GM23338 (cell line): Measurements from ENCODE around the gene CMIP. TPM values are rescaled to one million over a fixed set of nuclear protein-coding genes. Genes with fewer than 3 reads are reported as not detected.
A peak's percentile ranks its signal among the peaks of the same experiment; 100 is the strongest.

Source experiments
- ATAC-seq: fragments of 200-7000 bp; cut with Tn5 transposase; 3 replicates; pipeline ENCODE4 v1.9.1; 2020
- DNase-seq: peaks from one replicate; pipeline ENCODE4 v3.0.0-alpha.2; 2015; ENCODE audit warnings: low spot score
- H2AFZ ChIP-seq: fragments of 200-600 bp; sonication (generic); 2 replicates; pipeline ENCODE4 v1.8.0; 2016; ENCODE audit warnings: antibody characterized with exemption, mild to moderate bottlenecking, moderate library complexity
- H3F3A ChIP-seq: fragments of 200-600 bp; sonication (generic); replicated peaks from 2 replicates; pipeline ENCODE4 v1.8.0; 2017; ENCODE audit warnings: antibody characterized with exemption, mixed run types, low read depth
- H3K27ac ChIP-seq: fragments of 200-600 bp; sonication (generic); 2 replicates; pipeline ENCODE4 v1.6.1; 2016; ENCODE audit warnings: low read depth
- H3K27me3 ChIP-seq: fragments of 200-600 bp; sonication (generic); 2 replicates; pipeline ENCODE4 v1.8.0; 2016; ENCODE audit warnings: mild to moderate bottlenecking, mixed run types, moderate library complexity; ENCODE audit not compliant: insufficient read depth
- H3K36me3 ChIP-seq: fragments of 200-600 bp; sonication (generic); 2 replicates; pipeline ENCODE4 v1.8.0; 2016; ENCODE audit warnings: mild to moderate bottlenecking; ENCODE audit not compliant: insufficient read depth
- H3K4me1 ChIP-seq: fragments of 200-600 bp; sonication (generic); 2 replicates; pipeline ENCODE4 v1.8.0; 2016; ENCODE audit warnings: mild to moderate bottlenecking, moderate library complexity; ENCODE audit not compliant: insufficient read depth
- H3K4me2 ChIP-seq: fragments of 200-600 bp; sonication (generic); 2 replicates; pipeline ENCODE4 v1.7.1; 2017; ENCODE audit warnings: mixed run types
- H3K4me3 ChIP-seq: fragments of 200-600 bp; sonication (generic); 2 replicates; pipeline ENCODE4 v1.6.1; 2016; ENCODE audit warnings: mixed run types
- H3K79me2 ChIP-seq: fragments of 200-600 bp; sonication (generic); replicated peaks from 2 replicates; pipeline ENCODE4 v1.8.0; 2017; ENCODE audit warnings: mild to moderate bottlenecking; ENCODE audit not compliant: insufficient read depth
- H3K9me2 ChIP-seq: fragments of 200-600 bp; sonication (generic); 2 replicates; pipeline ENCODE4 v1.8.0; 2017; ENCODE audit not compliant: insufficient read depth
- H4K20me1 ChIP-seq: fragments of 200-600 bp; sonication (generic); replicated peaks from 2 replicates; pipeline ENCODE4 v1.8.0; 2017; ENCODE audit warnings: mild to moderate bottlenecking; ENCODE audit not compliant: insufficient read depth
- H3K27ac Mint-ChIP-seq: 2 replicates; pipeline ENCODE4 v1.8.0; 2020; ENCODE audit warnings: inconsistent platforms, mild to moderate bottlenecking, moderate library complexity, mixed read lengths
- H3K27me3 Mint-ChIP-seq: 3 replicates; pipeline ENCODE4 v1.8.0; 2022; ENCODE audit warnings: low read depth, mild to moderate bottlenecking, moderate library complexity, mixed read lengths, inconsistent platforms; ENCODE audit not compliant: insufficient read depth, poor library complexity
- H3K36me3 Mint-ChIP-seq: 3 replicates; pipeline ENCODE4 v1.8.0; 2021; ENCODE audit warnings: low read depth, mild to moderate bottlenecking, inconsistent platforms, moderate library complexity, mixed read lengths
- H3K4me1 Mint-ChIP-seq: 3 replicates; pipeline ENCODE4 v1.8.0; 2020; ENCODE audit warnings: mild to moderate bottlenecking, inconsistent platforms, mixed read lengths
- H3K4me3 Mint-ChIP-seq: 3 replicates; pipeline ENCODE4 v1.8.0; 2021; ENCODE audit warnings: moderate library complexity, mild to moderate bottlenecking, inconsistent platforms, mixed read lengths
- H3K9me3 Mint-ChIP-seq: 3 replicates; pipeline ENCODE4 v1.8.0; 2020; ENCODE audit warnings: moderate library complexity, mild to moderate bottlenecking, inconsistent platforms, mixed read lengths
- CREB1 ChIP-seq: fragments of 250-450 bp; sonication (Bioruptor Pico); IDR thresholded peaks from 2 replicates; pipeline ENCODE4 v1.5.0; 2020; ENCODE audit warnings: low read depth, mild to moderate bottlenecking, moderate library complexity
- EZH2 ChIP-seq: fragments of 200-600 bp; sonication (generic); IDR thresholded peaks from one replicate; pipeline ENCODE4 v1.8.0; 2017; ENCODE audit warnings: antibody characterized with exemption, mild to moderate bottlenecking, low read depth; ENCODE audit not compliant: unreplicated experiment
- EZH2phosphoT487 ChIP-seq: fragments of 200-600 bp; sonication (generic); IDR thresholded peaks from one replicate; pipeline ENCODE4 v1.8.1; 2018; ENCODE audit warnings: antibody characterized with exemption; ENCODE audit not compliant: unreplicated experiment
- JUNB ChIP-seq: IDR thresholded peaks from one replicate; pipeline ENCODE4 v1.6.1; 2016; ENCODE audit warnings: antibody characterized with exemption; ENCODE audit not compliant: unreplicated experiment
- NANOG ChIP-seq: IDR thresholded peaks from 2 replicates; pipeline ENCODE4 v1.6.1; 2016; ENCODE audit warnings: antibody characterized with exemption, borderline replicate concordance
- POLR2AphosphoS5 ChIP-seq: IDR thresholded peaks from 2 replicates; pipeline ENCODE4 v1.6.1; 2016; ENCODE audit warnings: antibody characterized with exemption, low read depth
- STAT1 ChIP-seq: IDR thresholded peaks from one replicate; pipeline ENCODE4 v1.6.1; 2016; ENCODE audit warnings: antibody characterized with exemption; ENCODE audit not compliant: unreplicated experiment
- ZNF114 ChIP-seq: fragments of 250-450 bp; sonication (Bioruptor Pico); IDR thresholded peaks from 2 replicates; pipeline ENCODE4 v1.5.0; 2020; ENCODE audit warnings: mild to moderate bottlenecking, moderate library complexity
- ZNF331 ChIP-seq: fragments of 250-450 bp; sonication (Bioruptor Pico); IDR thresholded peaks from 2 replicates; pipeline ENCODE4 v1.5.0; 2020; ENCODE audit warnings: low read depth, mild to moderate bottlenecking, moderate library complexity
- polyA plus RNA-seq: library from polyadenylated mRNA; unstranded; fragments of >200 nt; fragmentation: Nextera tagmentation; extraction: Ambion mirVana; gene quantifications from 2 replicates; pipeline ENCODE4 v1.2.1, GENCODE V29; 2016
- total RNA-seq: library from RNA; depleted of rRNA; stranded (reverse); fragments of >200 nt; shearing (Covaris generic); gene quantifications from 2 replicates; pipeline ENCODE4 v1.2.3, GENCODE V29; 2014
- TF ChIP-seq, protein P1 (sequence below), 2 experiments: fragments of 200-600 bp in 1 of 2; sonication (generic) in 1 of 2; conservative IDR thresholded peaks; 2 replicates each; pipeline versions ENCODE4 v1.5.1 to v1.6.1; 2016 to 2017; ENCODE audit warnings: antibody characterized with exemption in 2 of 2, low read depth in 2 of 2, mild to moderate bottlenecking in 2 of 2, moderate library complexity in 1 of 2
- TF ChIP-seq, protein P2 (sequence below): IDR thresholded peaks from one replicate; pipeline ENCODE4 v1.6.1; 2018; ENCODE audit warnings: antibody characterized with exemption; ENCODE audit not compliant: unreplicated experiment
- TF ChIP-seq, protein P3 (sequence below): fragments of 250-450 bp; sonication (Bioruptor Pico); IDR thresholded peaks from 2 replicates; pipeline ENCODE4 v1.5.0; 2020; ENCODE audit warnings: mild to moderate bottlenecking, moderate library complexity
- TF ChIP-seq, protein P4 (sequence below): IDR thresholded peaks from 2 replicates; pipeline ENCODE4 v1.6.1; 2016; ENCODE audit warnings: antibody characterized with exemption

The CMIP gene
- total and polyA plus RNA-seq, 2 experiments from 2014 or later = 9.5 to 62.3 TPM

DNA sequence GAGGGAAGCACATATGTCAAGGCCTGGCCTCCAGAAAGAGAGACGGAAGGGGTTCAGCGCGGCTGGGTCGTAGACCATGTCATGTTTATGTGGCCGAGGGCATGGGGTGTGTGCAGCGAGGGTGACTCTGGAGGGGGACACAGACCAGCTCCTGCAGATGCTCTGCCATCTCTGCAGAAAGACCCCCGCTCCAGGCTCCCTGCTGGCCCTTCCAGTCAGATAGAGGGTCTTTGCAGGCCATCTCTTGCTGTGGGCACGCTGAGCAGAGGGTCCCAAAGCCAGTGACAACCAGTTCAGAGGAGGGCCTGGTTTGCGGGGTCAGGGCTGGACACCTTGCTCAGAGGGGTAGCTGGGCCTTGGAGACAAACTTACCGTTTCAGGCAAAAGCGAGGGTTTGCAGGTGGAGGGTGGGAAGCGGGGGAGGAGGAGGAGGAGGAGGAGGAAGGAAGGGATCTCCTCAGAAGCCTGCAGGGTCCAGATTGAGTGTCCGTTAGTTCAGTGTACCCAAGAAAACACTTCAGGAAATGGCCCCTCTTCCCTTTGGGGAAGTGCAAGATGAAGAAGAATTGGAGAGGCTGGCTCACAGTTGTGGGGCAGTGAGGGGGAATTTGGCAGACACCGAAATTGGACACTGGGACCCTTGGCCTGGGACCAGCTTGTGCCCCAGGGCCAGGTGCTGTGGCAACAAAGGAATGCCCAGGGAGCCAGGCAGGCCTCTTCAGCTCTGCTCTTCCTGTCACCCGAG, 102.8 kb downstream of the CMIP start:
- Mint-ChIP-seq H3K27me3 (peaks cover 7% of the 10 kb centered on the region), H3K4me1 (peaks cover 41% of the 10 kb centered on the region), H3K27ac (peak overlapping the region; percentile 17), H3K9me3 (no peaks in the 10 kb centered on the region), H3K36me3 (no peaks in the 10 kb centered on the region; the same call in 2 of the 3 replicates), H3K4me3 (no peak overlapping the region)
- Histone ChIP-seq H3K4me2 (no peak overlapping the region), H3K4me1 (peaks cover 9% of the 10 kb centered on the region), H3K79me2 (peaks cover 93% of the 10 kb centered on the region), H3K9me2 (no peaks in the 10 kb centered on the region), H2AFZ (no peak overlapping the region), H3K36me3 (no peaks in the 10 kb centered on the region), H3K27me3 (no peaks in the 10 kb centered on the region), H3F3A (0 out of 2 replicates have a peak, but pooled peaks cover 3% of the 10 kb centered on the region), H3K4me3 (no peak overlapping the region), H4K20me1 (peaks cover 60% of the 10 kb centered on the region), H3K27ac (no peak overlapping the region)
- ATAC-seq = no peak
- no peak for TF ChIP-seq NANOG
- TF ChIP-seq, protein P1, sequence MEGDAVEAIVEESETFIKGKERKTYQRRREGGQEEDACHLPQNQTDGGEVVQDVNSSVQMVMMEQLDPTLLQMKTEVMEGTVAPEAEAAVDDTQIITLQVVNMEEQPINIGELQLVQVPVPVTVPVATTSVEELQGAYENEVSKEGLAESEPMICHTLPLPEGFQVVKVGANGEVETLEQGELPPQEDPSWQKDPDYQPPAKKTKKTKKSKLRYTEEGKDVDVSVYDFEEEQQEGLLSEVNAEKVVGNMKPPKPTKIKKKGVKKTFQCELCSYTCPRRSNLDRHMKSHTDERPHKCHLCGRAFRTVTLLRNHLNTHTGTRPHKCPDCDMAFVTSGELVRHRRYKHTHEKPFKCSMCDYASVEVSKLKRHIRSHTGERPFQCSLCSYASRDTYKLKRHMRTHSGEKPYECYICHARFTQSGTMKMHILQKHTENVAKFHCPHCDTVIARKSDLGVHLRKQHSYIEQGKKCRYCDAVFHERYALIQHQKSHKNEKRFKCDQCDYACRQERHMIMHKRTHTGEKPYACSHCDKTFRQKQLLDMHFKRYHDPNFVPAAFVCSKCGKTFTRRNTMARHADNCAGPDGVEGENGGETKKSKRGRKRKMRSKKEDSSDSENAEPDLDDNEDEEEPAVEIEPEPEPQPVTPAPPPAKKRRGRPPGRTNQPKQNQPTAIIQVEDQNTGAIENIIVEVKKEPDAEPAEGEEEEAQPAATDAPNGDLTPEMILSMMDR (conservative IDR thresholded peaks at IDR 0.05; ENCODE audit: low read depth in 2 of 2) = no peak
- TF ChIP-seq, protein P2, sequence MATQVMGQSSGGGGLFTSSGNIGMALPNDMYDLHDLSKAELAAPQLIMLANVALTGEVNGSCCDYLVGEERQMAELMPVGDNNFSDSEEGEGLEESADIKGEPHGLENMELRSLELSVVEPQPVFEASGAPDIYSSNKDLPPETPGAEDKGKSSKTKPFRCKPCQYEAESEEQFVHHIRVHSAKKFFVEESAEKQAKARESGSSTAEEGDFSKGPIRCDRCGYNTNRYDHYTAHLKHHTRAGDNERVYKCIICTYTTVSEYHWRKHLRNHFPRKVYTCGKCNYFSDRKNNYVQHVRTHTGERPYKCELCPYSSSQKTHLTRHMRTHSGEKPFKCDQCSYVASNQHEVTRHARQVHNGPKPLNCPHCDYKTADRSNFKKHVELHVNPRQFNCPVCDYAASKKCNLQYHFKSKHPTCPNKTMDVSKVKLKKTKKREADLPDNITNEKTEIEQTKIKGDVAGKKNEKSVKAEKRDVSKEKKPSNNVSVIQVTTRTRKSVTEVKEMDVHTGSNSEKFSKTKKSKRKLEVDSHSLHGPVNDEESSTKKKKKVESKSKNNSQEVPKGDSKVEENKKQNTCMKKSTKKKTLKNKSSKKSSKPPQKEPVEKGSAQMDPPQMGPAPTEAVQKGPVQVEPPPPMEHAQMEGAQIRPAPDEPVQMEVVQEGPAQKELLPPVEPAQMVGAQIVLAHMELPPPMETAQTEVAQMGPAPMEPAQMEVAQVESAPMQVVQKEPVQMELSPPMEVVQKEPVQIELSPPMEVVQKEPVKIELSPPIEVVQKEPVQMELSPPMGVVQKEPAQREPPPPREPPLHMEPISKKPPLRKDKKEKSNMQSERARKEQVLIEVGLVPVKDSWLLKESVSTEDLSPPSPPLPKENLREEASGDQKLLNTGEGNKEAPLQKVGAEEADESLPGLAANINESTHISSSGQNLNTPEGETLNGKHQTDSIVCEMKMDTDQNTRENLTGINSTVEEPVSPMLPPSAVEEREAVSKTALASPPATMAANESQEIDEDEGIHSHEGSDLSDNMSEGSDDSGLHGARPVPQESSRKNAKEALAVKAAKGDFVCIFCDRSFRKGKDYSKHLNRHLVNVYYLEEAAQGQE = no peak
- TF ChIP-seq, protein P3, sequence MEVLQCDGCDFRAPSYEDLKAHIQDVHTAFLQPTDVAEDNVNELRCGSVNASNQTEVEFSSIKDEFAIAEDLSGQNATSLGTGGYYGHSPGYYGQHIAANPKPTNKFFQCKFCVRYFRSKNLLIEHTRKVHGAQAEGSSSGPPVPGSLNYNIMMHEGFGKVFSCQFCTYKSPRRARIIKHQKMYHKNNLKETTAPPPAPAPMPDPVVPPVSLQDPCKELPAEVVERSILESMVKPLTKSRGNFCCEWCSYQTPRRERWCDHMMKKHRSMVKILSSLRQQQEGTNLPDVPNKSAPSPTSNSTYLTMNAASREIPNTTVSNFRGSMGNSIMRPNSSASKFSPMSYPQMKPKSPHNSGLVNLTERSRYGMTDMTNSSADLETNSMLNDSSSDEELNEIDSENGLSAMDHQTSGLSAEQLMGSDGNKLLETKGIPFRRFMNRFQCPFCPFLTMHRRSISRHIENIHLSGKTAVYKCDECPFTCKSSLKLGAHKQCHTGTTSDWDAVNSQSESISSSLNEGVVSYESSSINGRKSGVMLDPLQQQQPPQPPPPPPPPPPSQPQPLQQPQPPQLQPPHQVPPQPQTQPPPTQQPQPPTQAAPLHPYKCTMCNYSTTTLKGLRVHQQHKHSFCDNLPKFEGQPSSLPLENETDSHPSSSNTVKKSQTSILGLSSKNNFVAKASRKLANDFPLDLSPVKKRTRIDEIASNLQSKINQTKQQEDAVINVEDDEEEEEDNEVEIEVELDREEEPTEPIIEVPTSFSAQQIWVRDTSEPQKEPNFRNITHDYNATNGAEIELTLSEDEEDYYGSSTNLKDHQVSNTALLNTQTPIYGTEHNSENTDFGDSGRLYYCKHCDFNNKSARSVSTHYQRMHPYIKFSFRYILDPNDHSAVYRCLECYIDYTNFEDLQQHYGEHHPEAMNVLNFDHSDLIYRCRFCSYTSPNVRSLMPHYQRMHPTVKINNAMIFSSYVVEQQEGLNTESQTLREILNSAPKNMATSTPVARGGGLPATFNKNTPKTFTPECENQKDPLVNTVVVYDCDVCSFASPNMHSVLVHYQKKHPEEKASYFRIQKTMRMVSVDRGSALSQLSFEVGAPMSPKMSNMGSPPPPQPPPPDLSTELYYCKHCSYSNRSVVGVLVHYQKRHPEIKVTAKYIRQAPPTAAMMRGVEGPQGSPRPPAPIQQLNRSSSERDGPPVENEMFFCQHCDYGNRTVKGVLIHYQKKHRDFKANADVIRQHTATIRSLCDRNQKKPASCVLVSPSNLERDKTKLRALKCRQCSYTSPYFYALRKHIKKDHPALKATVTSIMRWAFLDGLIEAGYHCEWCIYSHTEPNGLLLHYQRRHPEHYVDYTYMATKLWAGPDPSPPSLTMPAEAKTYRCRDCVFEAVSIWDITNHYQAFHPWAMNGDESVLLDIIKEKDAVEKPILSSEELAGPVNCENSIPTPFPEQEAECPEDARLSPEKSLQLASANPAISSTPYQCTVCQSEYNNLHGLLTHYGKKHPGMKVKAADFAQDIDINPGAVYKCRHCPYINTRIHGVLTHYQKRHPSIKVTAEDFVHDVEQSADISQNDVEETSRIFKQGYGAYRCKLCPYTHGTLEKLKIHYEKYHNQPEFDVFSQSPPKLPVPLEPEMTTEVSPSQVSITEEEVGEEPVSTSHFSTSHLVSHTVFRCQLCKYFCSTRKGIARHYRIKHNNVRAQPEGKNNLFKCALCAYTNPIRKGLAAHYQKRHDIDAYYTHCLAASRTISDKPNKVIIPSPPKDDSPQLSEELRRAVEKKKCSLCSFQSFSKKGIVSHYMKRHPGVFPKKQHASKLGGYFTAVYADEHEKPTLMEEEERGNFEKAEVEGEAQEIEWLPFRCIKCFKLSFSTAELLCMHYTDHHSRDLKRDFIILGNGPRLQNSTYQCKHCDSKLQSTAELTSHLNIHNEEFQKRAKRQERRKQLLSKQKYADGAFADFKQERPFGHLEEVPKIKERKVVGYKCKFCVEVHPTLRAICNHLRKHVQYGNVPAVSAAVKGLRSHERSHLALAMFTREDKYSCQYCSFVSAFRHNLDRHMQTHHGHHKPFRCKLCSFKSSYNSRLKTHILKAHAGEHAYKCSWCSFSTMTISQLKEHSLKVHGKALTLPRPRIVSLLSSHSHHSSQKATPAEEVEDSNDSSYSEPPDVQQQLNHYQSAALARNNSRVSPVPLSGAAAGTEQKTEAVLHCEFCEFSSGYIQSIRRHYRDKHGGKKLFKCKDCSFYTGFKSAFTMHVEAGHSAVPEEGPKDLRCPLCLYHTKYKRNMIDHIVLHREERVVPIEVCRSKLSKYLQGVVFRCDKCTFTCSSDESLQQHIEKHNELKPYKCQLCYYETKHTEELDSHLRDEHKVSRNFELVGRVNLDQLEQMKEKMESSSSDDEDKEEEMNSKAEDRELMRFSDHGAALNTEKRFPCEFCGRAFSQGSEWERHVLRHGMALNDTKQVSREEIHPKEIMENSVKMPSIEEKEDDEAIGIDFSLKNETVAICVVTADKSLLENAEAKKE (CRISPR knock-in tag) = no peak
- TF ChIP-seq JUNB = no peak
- no peak for TF ChIP-seq ZNF331 (CRISPR knock-in tag)
- TF ChIP-seq CREB1 = no peak
- no peak for TF ChIP-seq STAT1
- TF ChIP-seq POLR2AphosphoS5 = no peak
- TF ChIP-seq, protein P4, sequence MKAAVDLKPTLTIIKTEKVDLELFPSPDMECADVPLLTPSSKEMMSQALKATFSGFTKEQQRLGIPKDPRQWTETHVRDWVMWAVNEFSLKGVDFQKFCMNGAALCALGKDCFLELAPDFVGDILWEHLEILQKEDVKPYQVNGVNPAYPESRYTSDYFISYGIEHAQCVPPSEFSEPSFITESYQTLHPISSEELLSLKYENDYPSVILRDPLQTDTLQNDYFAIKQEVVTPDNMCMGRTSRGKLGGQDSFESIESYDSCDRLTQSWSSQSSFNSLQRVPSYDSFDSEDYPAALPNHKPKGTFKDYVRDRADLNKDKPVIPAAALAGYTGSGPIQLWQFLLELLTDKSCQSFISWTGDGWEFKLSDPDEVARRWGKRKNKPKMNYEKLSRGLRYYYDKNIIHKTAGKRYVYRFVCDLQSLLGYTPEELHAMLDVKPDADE = no peak
- no peak for TF ChIP-seq EZH2
- TF ChIP-seq ZNF114 (CRISPR knock-in tag) = no peak
- TF ChIP-seq EZH2phosphoT487 = no peak
- no peak for DNase-seq
